NCI-H446 treated with DMSO at 0.1 percent for 48 hours (cell line): ENCODE results near the gene SCYGR7.

Experiments used
- DNase-seq: peaks from one replicate; lab custom pipeline; 2025; lab: John Stamatoyannopoulos, UW

The SCYGR7 gene

DNA sequence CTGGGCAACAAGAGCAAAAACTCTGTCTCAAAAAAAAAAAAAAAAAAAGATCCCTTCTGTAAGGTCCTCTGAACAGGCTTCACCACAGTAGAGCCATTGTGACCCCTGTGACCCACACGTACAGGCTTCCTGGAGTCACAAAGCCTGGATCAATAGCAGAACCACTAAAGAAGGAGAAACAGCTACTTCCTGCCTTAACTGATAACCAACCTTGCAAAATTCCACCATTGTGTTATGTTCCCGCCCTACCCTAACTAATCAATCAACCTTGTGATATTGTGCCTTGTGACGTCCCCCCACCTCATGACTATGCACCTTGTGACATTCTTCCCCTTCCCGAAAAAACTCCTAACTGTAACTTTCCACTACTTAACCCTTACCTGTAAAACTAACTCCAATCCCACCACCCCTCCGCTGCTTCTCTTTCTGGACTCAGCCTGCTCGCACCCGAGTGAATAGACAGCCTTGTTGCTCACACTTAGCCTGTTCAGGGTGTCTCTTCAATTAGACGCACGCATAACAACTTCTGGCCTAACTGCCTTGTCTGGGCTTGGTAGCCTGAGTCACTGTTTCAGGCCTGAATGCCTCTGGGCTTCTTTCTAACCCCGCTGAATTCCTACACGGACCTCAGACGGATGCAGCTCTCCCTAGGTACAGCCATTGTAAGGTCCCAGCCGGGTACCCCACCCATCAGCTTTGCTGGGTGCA is 31.4 kb downstream of the SCYGR7 start:
- DNase-seq, result no peak

DNA sequence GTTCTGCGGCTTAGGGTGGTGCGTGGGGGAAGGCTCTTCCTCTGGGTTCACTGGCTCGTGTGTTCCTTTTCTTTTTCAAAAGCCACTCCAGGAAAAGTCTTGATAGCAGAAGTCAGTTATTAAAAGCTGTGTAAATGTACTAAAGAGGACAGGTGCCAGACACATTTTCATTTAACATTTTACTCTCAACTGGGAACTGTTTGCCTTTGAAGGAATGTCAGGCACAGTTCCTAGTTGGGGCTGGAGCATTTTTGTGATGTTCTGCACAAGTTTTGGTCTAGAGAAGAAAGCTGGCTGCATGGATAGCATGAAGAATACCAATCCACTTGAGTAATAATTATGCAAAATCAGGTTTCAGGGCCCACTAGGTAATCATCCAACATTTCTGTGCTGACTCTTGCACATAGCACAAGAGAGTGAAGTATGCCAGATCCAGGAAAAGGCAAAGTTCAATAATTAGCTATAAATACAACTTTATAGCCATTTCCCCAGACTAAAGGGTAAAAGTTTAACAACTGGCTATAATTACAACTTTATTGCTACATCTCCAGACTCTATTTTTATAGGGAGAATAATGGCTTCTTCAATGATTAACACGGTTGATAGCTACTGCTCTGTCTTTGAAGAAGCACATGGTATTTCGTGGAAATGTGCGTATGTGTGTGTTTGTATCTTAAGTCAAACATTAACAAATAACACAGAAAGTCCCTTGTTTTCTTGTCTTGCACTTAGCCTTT is 33.8 kb downstream of the SCYGR7 start:
- no peak for DNase-seq

- no peak for DNase-seq
These were observed 37.7 kb downstream of the SCYGR7 start for GRCh38 chr2:227765788-227766372.

DNA sequence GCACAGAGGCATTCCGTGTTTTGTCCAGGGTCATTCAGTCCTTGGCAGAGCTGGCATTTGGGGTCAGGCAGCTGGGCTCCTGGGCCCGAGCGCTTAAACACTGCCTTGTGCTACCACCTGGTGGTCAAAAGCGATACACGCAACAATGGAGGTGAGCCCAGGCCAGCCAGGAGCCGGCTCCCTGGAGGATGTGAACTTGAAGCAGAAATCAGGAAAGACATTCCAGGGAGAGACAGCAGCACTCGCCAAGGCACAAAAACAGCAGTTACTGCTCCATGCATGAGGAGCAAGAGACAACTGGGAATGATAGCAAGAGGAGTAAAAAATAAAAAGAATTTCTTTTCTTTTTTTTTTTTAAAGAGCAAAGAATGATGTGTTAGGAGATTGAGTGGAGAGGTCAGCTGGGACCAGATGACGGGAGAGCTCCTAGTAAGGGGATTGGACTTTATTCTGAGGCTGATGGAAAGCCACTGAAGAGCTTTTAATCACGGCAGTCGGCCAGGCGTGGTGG is 38.3 kb downstream of the SCYGR7 start:
- DNase-seq, result peak; percentile 19

- no peak for DNase-seq
These were observed 39.7 kb downstream of the SCYGR7 start for GRCh38 chr2:227767830-227768229.

GRCh38 chr2:227772197-227772661 is 44.1 kb downstream of the SCYGR7 start:
- DNase-seq, result no peak

DNA sequence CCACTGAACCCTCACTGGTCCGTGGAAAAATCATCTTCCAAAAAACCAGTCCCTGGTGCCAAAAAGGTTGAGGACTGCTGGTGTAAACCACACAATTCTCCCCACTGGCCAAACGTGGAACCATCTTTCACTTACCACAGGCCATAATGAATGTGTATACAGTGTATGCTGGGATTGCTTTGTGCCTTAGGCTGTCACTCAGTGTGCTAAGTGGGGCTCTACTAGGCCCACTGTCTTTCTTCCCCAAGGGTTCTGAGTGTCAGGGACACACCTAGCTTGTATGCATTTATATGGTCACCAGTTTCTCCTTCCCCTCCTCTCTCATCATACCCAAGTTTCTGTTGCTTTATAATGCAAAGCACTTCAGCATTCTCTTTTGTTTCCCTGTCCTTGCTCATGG is 44.8 kb downstream of the SCYGR7 start:
- no peak for DNase-seq

GRCh38 chr2:227774011-227774624 is 46.0 kb downstream of the SCYGR7 start:
- DNase-seq, result no peak

GRCh38 chr2:227774895-227775842 is 47.0 kb downstream of the SCYGR7 start:
- no peak for DNase-seq
